Stimulated activated CD8-positive, alpha-beta memory T cell treated with anti-CD3 and anti-CD28 coated beads, Interleukin-4, amount 100 ng/mL, for 24 hours (primary cell): ENCODE measurements around the gene MTIF2.
"Not testable (repeated sequence)": the region's sequence is repeated elsewhere in the genome, so short reads cannot be mapped to it uniquely, and the experiment has no call there.

ENCODE experiments used
- DNase-seq: peaks from one replicate; pipeline ENCODE4 v3.0.0-alpha.2; 2020; ENCODE audit warnings: low read depth

MTIF2 gene

GRCh38 chr2:55186837-55187236 lies 82.2 kb downstream of the MTIF2 start:
- DNase-seq = not testable (repeated sequence)
